Liver (tissue), 9 donors: ENCODE data around the gene IPO8. TPM values are rescaled to one million over a fixed set of nuclear protein-coding genes. Genes with fewer than 3 reads are reported as not detected.
A peak's percentile ranks its signal among the peaks of the same experiment; 100 is the strongest.

ENCODE experiments used
- DNase-seq: peaks from one replicate; pipeline ENCODE4 v3.0.0-alpha.2; 2017; ENCODE audit warnings: low spot score
- H3K27ac ChIP-seq, 2 donors: one replicate each; pipeline ENCODE4 v1.7.0; 2013; ENCODE audit warnings: inconsistent platforms in 2 of 2, low read length in 2 of 2, control low read depth in 1 of 2, low read depth in 1 of 2, mild to moderate bottlenecking in 1 of 2
- H3K27me3 ChIP-seq, 4 donors: one replicate each; pipeline versions ENCODE4 v1.6.1 to v1.7.0; 2013; ENCODE audit warnings: low read length in 3 of 4, inconsistent platforms in 1 of 4, mild to moderate bottlenecking in 1 of 4, moderate library complexity in 1 of 4; ENCODE audit not compliant: control insufficient read depth in 4 of 4, insufficient read depth in 4 of 4
- H3K36me3 ChIP-seq, 4 donors: one replicate each; pipeline versions ENCODE4 v1.6.1 to v1.7.0; 2013; ENCODE audit warnings: low read length in 3 of 4, mild to moderate bottlenecking in 3 of 4, low read depth in 1 of 4, moderate library complexity in 1 of 4; ENCODE audit not compliant: control insufficient read depth in 4 of 4, insufficient read depth in 3 of 4
- H3K4me1 ChIP-seq, 4 donors: one replicate each; pipeline versions ENCODE4 v1.6.1 to v1.7.0; 2013; ENCODE audit warnings: low read length in 3 of 4, mild to moderate bottlenecking in 3 of 4, moderate library complexity in 1 of 4; ENCODE audit not compliant: control insufficient read depth in 4 of 4, insufficient read depth in 4 of 4
- H3K4me3 ChIP-seq, 3 donors: one replicate each; pipeline versions ENCODE4 v1.6.1 to v1.7.0; 2013; ENCODE audit warnings: low read length in 3 of 3, control low read depth in 1 of 3, low read depth in 1 of 3, mild to moderate bottlenecking in 1 of 3
- H3K9ac ChIP-seq, 2 donors: one replicate each; pipeline ENCODE4 v1.7.0; 2013; ENCODE audit warnings: low read length in 2 of 2, mild to moderate bottlenecking in 2 of 2, moderate library complexity in 2 of 2, control low read depth in 1 of 2, low read depth in 1 of 2
- H3K9me3 ChIP-seq, 4 donors: one replicate each; pipeline versions ENCODE4 v1.6.1 to v1.7.0; 2013; ENCODE audit warnings: low read length in 3 of 4; ENCODE audit not compliant: control insufficient read depth in 4 of 4
- EGR1 ChIP-seq, 2 donors: IDR thresholded peaks; 2 replicates each; pipeline ENCODE4 v1.6.1; 2016 to 2018; ENCODE audit warnings: antibody characterized with exemption in 2 of 2, low read depth in 2 of 2
- FOXA1 ChIP-seq: IDR thresholded peaks from 2 replicates; pipeline ENCODE4 v1.6.1; 2016; ENCODE audit warnings: antibody characterized with exemption
- FOXA2 ChIP-seq: IDR thresholded peaks from 2 replicates; pipeline ENCODE4 v1.6.1; 2016; ENCODE audit warnings: antibody characterized with exemption
- GABPA ChIP-seq, 2 donors: IDR thresholded peaks in 1 of 2; conservative IDR thresholded peaks in 1 of 2; 2 replicates each; pipeline ENCODE4 v1.6.1; 2016; ENCODE audit warnings: antibody characterized with exemption in 2 of 2, mild to moderate bottlenecking in 1 of 2, moderate library complexity in 1 of 2
- HNF4A ChIP-seq, 2 donors: conservative IDR thresholded peaks; 2 replicates each; pipeline ENCODE4 v1.6.1; 2016; ENCODE audit warnings: antibody characterized with exemption in 2 of 2, mild to moderate bottlenecking in 2 of 2
- HNF4G ChIP-seq: IDR thresholded peaks from 2 replicates; pipeline ENCODE4 v1.6.1; 2016; ENCODE audit warnings: antibody characterized with exemption
- JUND ChIP-seq, 2 donors: IDR thresholded peaks; 2 replicates each; pipeline ENCODE4 v1.6.1; 2016; ENCODE audit warnings: antibody characterized with exemption in 2 of 2
- NR2F2 ChIP-seq: IDR thresholded peaks from 2 replicates; pipeline ENCODE4 v1.6.1; 2016; ENCODE audit warnings: antibody characterized with exemption
- RAD21 ChIP-seq, 2 donors: IDR thresholded peaks; 2 replicates each; pipeline ENCODE4 v1.6.1; 2016; ENCODE audit warnings: antibody characterized with exemption in 2 of 2, mild to moderate bottlenecking in 2 of 2
- RXRA ChIP-seq, 2 donors: IDR thresholded peaks; 2 replicates each; pipeline ENCODE4 v1.6.1; 2017 to 2018; ENCODE audit warnings: antibody characterized with exemption in 2 of 2, mild to moderate bottlenecking in 1 of 2
- SP1 ChIP-seq: IDR thresholded peaks from 2 replicates; pipeline ENCODE4 v1.6.1; 2018; ENCODE audit warnings: antibody characterized with exemption, mild to moderate bottlenecking
- TAF1 ChIP-seq: conservative IDR thresholded peaks from 2 replicates; pipeline ENCODE4 v1.6.1; 2016; ENCODE audit warnings: antibody characterized with exemption, mild to moderate bottlenecking
- YY1 ChIP-seq: IDR thresholded peaks from 2 replicates; pipeline ENCODE4 v1.6.1; 2016; ENCODE audit warnings: antibody characterized with exemption, mild to moderate bottlenecking
- WGBS: extraction: QIAGEN DNeasy Blood & Tissue Kit; methylation state at CpG from one replicate; pipeline ENCODE4 v1.1.7; 2013; 5-methylcytosine and 5-hydroxymethylcytosine counted together
- polyA plus RNA-seq, 2 donors: library from polyadenylated mRNA; stranded (reverse) in 1 of 2; unstranded in 1 of 2; fragments of 200-250 nt in 1 of 2; fragments of >200 nt in 1 of 2; fragmentation: Nextera tagmentation in 1 of 2; extraction: Ambion mirVana in 1 of 2; gene quantifications; one replicate each; pipeline versions ENCODE4 v1.2.1 to v1.2.3, GENCODE V29; 2013 to 2015
- total RNA-seq, 2 donors: library from RNA; depleted of rRNA; stranded (reverse); fragments of >200 nt; gene quantifications; one replicate each; pipeline ENCODE4 v1.2.3, GENCODE V29; 2014
- TF ChIP-seq, protein P1 (sequence below): IDR thresholded peaks from 2 replicates; pipeline ENCODE4 v1.6.1; 2016; ENCODE audit warnings: antibody characterized with exemption
- TF ChIP-seq, protein P2 (sequence below): IDR thresholded peaks from 2 replicates; pipeline ENCODE4 v1.6.1; 2016; ENCODE audit warnings: antibody characterized with exemption, mild to moderate bottlenecking
- TF ChIP-seq, protein P3 (sequence below): fragments of 150-350 bp; IDR thresholded peaks from 2 replicates; pipeline ENCODE4 v1.5.1; 2017; ENCODE audit warnings: improper control_type of control experiment, low read depth, low read length; ENCODE audit not compliant: missing input control
- TF ChIP-seq, protein P4 (sequence below): IDR thresholded peaks from 2 replicates; pipeline ENCODE4 v1.6.1; 2016; ENCODE audit warnings: antibody characterized with exemption
- TF ChIP-seq, protein P5 (sequence below): IDR thresholded peaks from 2 replicates; pipeline ENCODE4 v1.6.1; 2016; ENCODE audit warnings: antibody characterized with exemption
- donor health status: healthy.
- donor health status: healthy.
- donor health status: healthy.
- donor health status: healthy.
- donor health status: healthy.

Gene IPO8
- 10 to 100 TPM; 22.2 to 33.0 TPM for total RNA-seq
- 10 to 100 TPM in 1 of 2 donors, 1 to 10 TPM in 1; 8.0 to 14.5 TPM for polyA plus RNA-seq

DNA sequence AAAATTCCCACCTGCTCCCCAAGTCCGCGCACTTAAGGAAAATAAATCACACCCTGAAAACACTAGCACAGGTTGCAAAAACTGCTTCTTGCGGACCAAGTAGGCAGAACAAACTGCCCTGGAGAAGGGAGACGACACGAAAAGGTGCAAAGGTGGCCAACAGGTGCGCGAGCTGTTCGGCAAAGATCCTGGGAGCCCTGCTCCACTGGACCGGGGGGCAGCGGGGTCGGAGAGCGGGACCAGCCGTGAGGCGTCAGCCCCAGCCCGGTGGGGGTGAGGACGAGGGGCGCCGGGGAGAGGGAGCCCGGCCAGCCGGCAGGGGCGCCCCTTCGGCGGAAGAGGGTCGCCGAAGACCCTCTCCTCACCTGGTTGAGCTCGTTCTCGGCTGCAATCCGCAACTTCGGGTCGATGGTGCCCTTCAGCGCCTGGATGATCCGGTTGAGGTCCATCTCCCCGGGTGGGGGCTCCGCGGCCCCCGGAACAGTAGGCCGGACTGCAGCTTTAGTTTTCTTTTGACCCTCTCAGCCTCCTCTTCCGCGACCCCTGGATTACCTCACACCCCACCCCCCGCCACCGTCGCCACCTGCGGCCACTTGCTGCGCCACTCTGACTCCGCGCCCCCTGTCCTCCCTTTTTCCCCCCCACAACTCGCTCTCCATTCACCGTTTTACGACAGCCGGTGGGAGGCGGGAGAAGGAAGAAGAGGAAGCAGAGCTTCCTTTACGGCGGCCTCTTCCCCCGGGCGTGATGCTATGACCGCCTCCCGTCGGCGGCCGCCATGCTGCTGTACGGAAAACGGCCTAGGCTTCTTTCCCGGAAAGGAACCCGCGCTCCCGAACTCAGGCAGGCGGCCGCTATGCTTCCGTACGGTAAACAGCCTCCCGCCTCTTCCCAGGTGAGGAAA, at the start of gene IPO8:
TSS of gene IPO8 (minus strand) at position 671 of the 904 bp plus-strand sequence. CDS start at position 449, 222 bp downstream.
- peak; percentile 83 for DNase-seq
- Histone ChIP-seq H3K9me3 (no peaks in the 10 kb centered on the region), H3K27ac (peak within 1 kb of the TSS; percentile 81 to 84), H3K9ac (peak within 1 kb of the TSS; percentile 89 to 92), H3K27me3 (no peaks in the 10 kb centered on the region), H3K4me1 (peaks cover 0 to 32% (median 16%) of the 10 kb centered on the region in 4 donors), H3K4me3 (peak within 1 kb of the TSS; percentile 72 to 93 (median 82)), H3K36me3 (no peaks in the 10 kb centered on the region)
- WGBS, result under 1% methylated on average over 71 of the region's 71 CpGs
- no peak for TF ChIP-seq NR2F2
- TF ChIP-seq SP1, result peak; percentile 52
- peak; percentile 24 to 93 for TF ChIP-seq GABPA (IDR thresholded peaks at IDR 0.05 in 1 of 2, conservative IDR thresholded peaks at IDR 0.05 in 1 of 2)
- peak; percentile 29 to 60 for TF ChIP-seq RAD21 (IDR thresholded peaks at IDR 0.05)
- peak; percentile 99 for TF ChIP-seq YY1
- TF ChIP-seq, protein P1, sequence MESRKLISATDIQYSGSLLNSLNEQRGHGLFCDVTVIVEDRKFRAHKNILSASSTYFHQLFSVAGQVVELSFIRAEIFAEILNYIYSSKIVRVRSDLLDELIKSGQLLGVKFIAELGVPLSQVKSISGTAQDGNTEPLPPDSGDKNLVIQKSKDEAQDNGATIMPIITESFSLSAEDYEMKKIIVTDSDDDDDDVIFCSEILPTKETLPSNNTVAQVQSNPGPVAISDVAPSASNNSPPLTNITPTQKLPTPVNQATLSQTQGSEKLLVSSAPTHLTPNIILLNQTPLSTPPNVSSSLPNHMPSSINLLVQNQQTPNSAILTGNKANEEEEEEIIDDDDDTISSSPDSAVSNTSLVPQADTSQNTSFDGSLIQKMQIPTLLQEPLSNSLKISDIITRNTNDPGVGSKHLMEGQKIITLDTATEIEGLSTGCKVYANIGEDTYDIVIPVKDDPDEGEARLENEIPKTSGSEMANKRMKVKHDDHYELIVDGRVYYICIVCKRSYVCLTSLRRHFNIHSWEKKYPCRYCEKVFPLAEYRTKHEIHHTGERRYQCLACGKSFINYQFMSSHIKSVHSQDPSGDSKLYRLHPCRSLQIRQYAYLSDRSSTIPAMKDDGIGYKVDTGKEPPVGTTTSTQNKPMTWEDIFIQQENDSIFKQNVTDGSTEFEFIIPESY, result peak; percentile 90
- TF ChIP-seq FOXA1, result peak; percentile 42
- TF ChIP-seq, protein P2, sequence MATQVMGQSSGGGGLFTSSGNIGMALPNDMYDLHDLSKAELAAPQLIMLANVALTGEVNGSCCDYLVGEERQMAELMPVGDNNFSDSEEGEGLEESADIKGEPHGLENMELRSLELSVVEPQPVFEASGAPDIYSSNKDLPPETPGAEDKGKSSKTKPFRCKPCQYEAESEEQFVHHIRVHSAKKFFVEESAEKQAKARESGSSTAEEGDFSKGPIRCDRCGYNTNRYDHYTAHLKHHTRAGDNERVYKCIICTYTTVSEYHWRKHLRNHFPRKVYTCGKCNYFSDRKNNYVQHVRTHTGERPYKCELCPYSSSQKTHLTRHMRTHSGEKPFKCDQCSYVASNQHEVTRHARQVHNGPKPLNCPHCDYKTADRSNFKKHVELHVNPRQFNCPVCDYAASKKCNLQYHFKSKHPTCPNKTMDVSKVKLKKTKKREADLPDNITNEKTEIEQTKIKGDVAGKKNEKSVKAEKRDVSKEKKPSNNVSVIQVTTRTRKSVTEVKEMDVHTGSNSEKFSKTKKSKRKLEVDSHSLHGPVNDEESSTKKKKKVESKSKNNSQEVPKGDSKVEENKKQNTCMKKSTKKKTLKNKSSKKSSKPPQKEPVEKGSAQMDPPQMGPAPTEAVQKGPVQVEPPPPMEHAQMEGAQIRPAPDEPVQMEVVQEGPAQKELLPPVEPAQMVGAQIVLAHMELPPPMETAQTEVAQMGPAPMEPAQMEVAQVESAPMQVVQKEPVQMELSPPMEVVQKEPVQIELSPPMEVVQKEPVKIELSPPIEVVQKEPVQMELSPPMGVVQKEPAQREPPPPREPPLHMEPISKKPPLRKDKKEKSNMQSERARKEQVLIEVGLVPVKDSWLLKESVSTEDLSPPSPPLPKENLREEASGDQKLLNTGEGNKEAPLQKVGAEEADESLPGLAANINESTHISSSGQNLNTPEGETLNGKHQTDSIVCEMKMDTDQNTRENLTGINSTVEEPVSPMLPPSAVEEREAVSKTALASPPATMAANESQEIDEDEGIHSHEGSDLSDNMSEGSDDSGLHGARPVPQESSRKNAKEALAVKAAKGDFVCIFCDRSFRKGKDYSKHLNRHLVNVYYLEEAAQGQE, result peak; percentile 27
- no peak for TF ChIP-seq TAF1
- TF ChIP-seq, protein P3, sequence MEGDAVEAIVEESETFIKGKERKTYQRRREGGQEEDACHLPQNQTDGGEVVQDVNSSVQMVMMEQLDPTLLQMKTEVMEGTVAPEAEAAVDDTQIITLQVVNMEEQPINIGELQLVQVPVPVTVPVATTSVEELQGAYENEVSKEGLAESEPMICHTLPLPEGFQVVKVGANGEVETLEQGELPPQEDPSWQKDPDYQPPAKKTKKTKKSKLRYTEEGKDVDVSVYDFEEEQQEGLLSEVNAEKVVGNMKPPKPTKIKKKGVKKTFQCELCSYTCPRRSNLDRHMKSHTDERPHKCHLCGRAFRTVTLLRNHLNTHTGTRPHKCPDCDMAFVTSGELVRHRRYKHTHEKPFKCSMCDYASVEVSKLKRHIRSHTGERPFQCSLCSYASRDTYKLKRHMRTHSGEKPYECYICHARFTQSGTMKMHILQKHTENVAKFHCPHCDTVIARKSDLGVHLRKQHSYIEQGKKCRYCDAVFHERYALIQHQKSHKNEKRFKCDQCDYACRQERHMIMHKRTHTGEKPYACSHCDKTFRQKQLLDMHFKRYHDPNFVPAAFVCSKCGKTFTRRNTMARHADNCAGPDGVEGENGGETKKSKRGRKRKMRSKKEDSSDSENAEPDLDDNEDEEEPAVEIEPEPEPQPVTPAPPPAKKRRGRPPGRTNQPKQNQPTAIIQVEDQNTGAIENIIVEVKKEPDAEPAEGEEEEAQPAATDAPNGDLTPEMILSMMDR, result no peak
- no peak for TF ChIP-seq FOXA2
- TF ChIP-seq, protein P4, sequence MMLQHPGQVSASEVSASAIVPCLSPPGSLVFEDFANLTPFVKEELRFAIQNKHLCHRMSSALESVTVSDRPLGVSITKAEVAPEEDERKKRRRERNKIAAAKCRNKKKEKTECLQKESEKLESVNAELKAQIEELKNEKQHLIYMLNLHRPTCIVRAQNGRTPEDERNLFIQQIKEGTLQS, result no peak
- peak in 1 of 2 donors; percentile 13 for TF ChIP-seq JUND (IDR thresholded peaks at IDR 0.05)
- TF ChIP-seq EGR1 (IDR thresholded peaks at IDR 0.05; ENCODE audit: low read depth in 2 of 2), result peak; percentile 56 to 78
- TF ChIP-seq RXRA (IDR thresholded peaks at IDR 0.05), result peak; percentile 36 to 39
- TF ChIP-seq, protein P5, sequence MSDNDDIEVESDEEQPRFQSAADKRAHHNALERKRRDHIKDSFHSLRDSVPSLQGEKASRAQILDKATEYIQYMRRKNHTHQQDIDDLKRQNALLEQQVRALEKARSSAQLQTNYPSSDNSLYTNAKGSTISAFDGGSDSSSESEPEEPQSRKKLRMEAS, result peak; percentile 98
- peak in 1 of 2 donors; percentile 52 for TF ChIP-seq HNF4A (conservative IDR thresholded peaks at IDR 0.05)
- no peak for TF ChIP-seq HNF4G
